Liver (tissue), 9 donors: Measurements from ENCODE around the gene AK3. TPM values are rescaled to one million over a fixed set of nuclear protein-coding genes. Genes with fewer than 3 reads are reported as not detected.
"Not testable (repeated sequence)": the region's sequence is repeated elsewhere in the genome, so short reads cannot be mapped to it uniquely, and the experiment has no call there.

Experiments used
- DNase-seq: peaks from one replicate; pipeline ENCODE4 v3.0.0-alpha.2; 2017; ENCODE audit warnings: low spot score
- H3K27ac ChIP-seq, 2 donors: one replicate each; pipeline ENCODE4 v1.7.0; 2013; ENCODE audit warnings: inconsistent platforms in 2 of 2, low read length in 2 of 2, control low read depth in 1 of 2, low read depth in 1 of 2, mild to moderate bottlenecking in 1 of 2
- H3K27me3 ChIP-seq, 4 donors: one replicate each; pipeline versions ENCODE4 v1.6.1 to v1.7.0; 2013; ENCODE audit warnings: low read length in 3 of 4, inconsistent platforms in 1 of 4, mild to moderate bottlenecking in 1 of 4, moderate library complexity in 1 of 4; ENCODE audit not compliant: control insufficient read depth in 4 of 4, insufficient read depth in 4 of 4
- H3K36me3 ChIP-seq, 4 donors: one replicate each; pipeline versions ENCODE4 v1.6.1 to v1.7.0; 2013; ENCODE audit warnings: low read length in 3 of 4, mild to moderate bottlenecking in 3 of 4, low read depth in 1 of 4, moderate library complexity in 1 of 4; ENCODE audit not compliant: control insufficient read depth in 4 of 4, insufficient read depth in 3 of 4
- H3K4me1 ChIP-seq, 4 donors: one replicate each; pipeline versions ENCODE4 v1.6.1 to v1.7.0; 2013; ENCODE audit warnings: low read length in 3 of 4, mild to moderate bottlenecking in 3 of 4, moderate library complexity in 1 of 4; ENCODE audit not compliant: control insufficient read depth in 4 of 4, insufficient read depth in 4 of 4
- H3K4me3 ChIP-seq, 3 donors: one replicate each; pipeline versions ENCODE4 v1.6.1 to v1.7.0; 2013; ENCODE audit warnings: low read length in 3 of 3, control low read depth in 1 of 3, low read depth in 1 of 3, mild to moderate bottlenecking in 1 of 3
- H3K9ac ChIP-seq, 2 donors: one replicate each; pipeline ENCODE4 v1.7.0; 2013; ENCODE audit warnings: low read length in 2 of 2, mild to moderate bottlenecking in 2 of 2, moderate library complexity in 2 of 2, control low read depth in 1 of 2, low read depth in 1 of 2
- H3K9me3 ChIP-seq, 4 donors: one replicate each; pipeline versions ENCODE4 v1.6.1 to v1.7.0; 2013; ENCODE audit warnings: low read length in 3 of 4; ENCODE audit not compliant: control insufficient read depth in 4 of 4
- EGR1 ChIP-seq, 2 donors: IDR thresholded peaks; 2 replicates each; pipeline ENCODE4 v1.6.1; 2016 to 2018; ENCODE audit warnings: antibody characterized with exemption in 2 of 2, low read depth in 2 of 2
- FOXA1 ChIP-seq: IDR thresholded peaks from 2 replicates; pipeline ENCODE4 v1.6.1; 2016; ENCODE audit warnings: antibody characterized with exemption
- FOXA2 ChIP-seq: IDR thresholded peaks from 2 replicates; pipeline ENCODE4 v1.6.1; 2016; ENCODE audit warnings: antibody characterized with exemption
- GABPA ChIP-seq, 2 donors: IDR thresholded peaks in 1 of 2; conservative IDR thresholded peaks in 1 of 2; 2 replicates each; pipeline ENCODE4 v1.6.1; 2016; ENCODE audit warnings: antibody characterized with exemption in 2 of 2, mild to moderate bottlenecking in 1 of 2, moderate library complexity in 1 of 2
- HNF4A ChIP-seq, 2 donors: conservative IDR thresholded peaks; 2 replicates each; pipeline ENCODE4 v1.6.1; 2016; ENCODE audit warnings: antibody characterized with exemption in 2 of 2, mild to moderate bottlenecking in 2 of 2
- HNF4G ChIP-seq: IDR thresholded peaks from 2 replicates; pipeline ENCODE4 v1.6.1; 2016; ENCODE audit warnings: antibody characterized with exemption
- JUND ChIP-seq, 2 donors: IDR thresholded peaks; 2 replicates each; pipeline ENCODE4 v1.6.1; 2016; ENCODE audit warnings: antibody characterized with exemption in 2 of 2
- NR2F2 ChIP-seq: IDR thresholded peaks from 2 replicates; pipeline ENCODE4 v1.6.1; 2016; ENCODE audit warnings: antibody characterized with exemption
- RAD21 ChIP-seq, 2 donors: IDR thresholded peaks; 2 replicates each; pipeline ENCODE4 v1.6.1; 2016; ENCODE audit warnings: antibody characterized with exemption in 2 of 2, mild to moderate bottlenecking in 2 of 2
- RXRA ChIP-seq, 2 donors: IDR thresholded peaks; 2 replicates each; pipeline ENCODE4 v1.6.1; 2017 to 2018; ENCODE audit warnings: antibody characterized with exemption in 2 of 2, mild to moderate bottlenecking in 1 of 2
- SP1 ChIP-seq: IDR thresholded peaks from 2 replicates; pipeline ENCODE4 v1.6.1; 2018; ENCODE audit warnings: antibody characterized with exemption, mild to moderate bottlenecking
- YY1 ChIP-seq: IDR thresholded peaks from 2 replicates; pipeline ENCODE4 v1.6.1; 2016; ENCODE audit warnings: antibody characterized with exemption, mild to moderate bottlenecking
- WGBS: extraction: QIAGEN DNeasy Blood & Tissue Kit; methylation state at CpG from one replicate; pipeline ENCODE4 v1.1.7; 2013; 5-methylcytosine and 5-hydroxymethylcytosine counted together
- polyA plus RNA-seq, 2 donors: library from polyadenylated mRNA; stranded (reverse) in 1 of 2; unstranded in 1 of 2; fragments of 200-250 nt in 1 of 2; fragments of >200 nt in 1 of 2; fragmentation: Nextera tagmentation in 1 of 2; extraction: Ambion mirVana in 1 of 2; gene quantifications; one replicate each; pipeline versions ENCODE4 v1.2.1 to v1.2.3, GENCODE V29; 2013 to 2015
- total RNA-seq, 2 donors: library from RNA; depleted of rRNA; stranded (reverse); fragments of >200 nt; gene quantifications; one replicate each; pipeline ENCODE4 v1.2.3, GENCODE V29; 2014
- TF ChIP-seq, protein P1 (sequence below): IDR thresholded peaks from 2 replicates; pipeline ENCODE4 v1.6.1; 2016; ENCODE audit warnings: antibody characterized with exemption, mild to moderate bottlenecking
- TF ChIP-seq, protein P2 (sequence below): IDR thresholded peaks from 2 replicates; pipeline ENCODE4 v1.6.1; 2016; ENCODE audit warnings: antibody characterized with exemption
- TF ChIP-seq, protein P3 (sequence below): fragments of 150-350 bp; IDR thresholded peaks from 2 replicates; pipeline ENCODE4 v1.5.1; 2017; ENCODE audit warnings: improper control_type of control experiment, low read depth, low read length; ENCODE audit not compliant: missing input control
- TF ChIP-seq, protein P4 (sequence below): IDR thresholded peaks from 2 replicates; pipeline ENCODE4 v1.6.1; 2016; ENCODE audit warnings: antibody characterized with exemption
- donor health status: healthy.
- donor health status: healthy.
- donor health status: healthy.
- donor health status: healthy.
- donor health status: healthy.

Gene AK3
- total and polyA plus RNA-seq, 4 donors = 70.6 to 181 (median 101) TPM

DNA sequence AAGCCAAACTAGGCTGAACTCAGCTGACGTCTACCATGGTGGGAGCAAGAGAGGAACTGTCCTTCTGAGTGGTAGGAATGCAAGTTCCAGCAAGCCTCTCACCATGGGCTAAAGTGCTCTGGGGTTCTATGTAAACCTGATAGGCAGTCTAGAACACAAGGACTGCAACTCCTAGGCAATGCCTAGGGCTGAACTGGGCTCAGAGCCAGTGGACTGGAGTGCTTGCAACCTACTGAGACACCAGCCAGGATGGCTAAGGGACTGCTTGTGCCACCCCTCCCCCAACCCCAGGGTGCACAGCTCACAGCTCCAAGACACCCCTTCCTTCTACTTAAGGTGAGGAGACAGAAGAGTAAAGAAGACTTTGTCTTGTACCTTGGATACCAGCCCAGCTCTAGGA, 39.6 kb upstream of the AK3 start:
- no peaks in the 10 kb centered on the region for H3K27me3 ChIP-seq
- WGBS = 95% methylated on average over 1 of the region's 1 CpG
- H3K27ac ChIP-seq = no peak overlapping the region
- no peak for DNase-seq
- H3K36me3 ChIP-seq = no peaks in the 10 kb centered on the region
- no peaks in the 10 kb centered on the region for H3K4me1 ChIP-seq
- H3K9me3 ChIP-seq = no peaks in the 10 kb centered on the region
- TF ChIP-seq FOXA1 = no peak
- TF ChIP-seq, protein P1, sequence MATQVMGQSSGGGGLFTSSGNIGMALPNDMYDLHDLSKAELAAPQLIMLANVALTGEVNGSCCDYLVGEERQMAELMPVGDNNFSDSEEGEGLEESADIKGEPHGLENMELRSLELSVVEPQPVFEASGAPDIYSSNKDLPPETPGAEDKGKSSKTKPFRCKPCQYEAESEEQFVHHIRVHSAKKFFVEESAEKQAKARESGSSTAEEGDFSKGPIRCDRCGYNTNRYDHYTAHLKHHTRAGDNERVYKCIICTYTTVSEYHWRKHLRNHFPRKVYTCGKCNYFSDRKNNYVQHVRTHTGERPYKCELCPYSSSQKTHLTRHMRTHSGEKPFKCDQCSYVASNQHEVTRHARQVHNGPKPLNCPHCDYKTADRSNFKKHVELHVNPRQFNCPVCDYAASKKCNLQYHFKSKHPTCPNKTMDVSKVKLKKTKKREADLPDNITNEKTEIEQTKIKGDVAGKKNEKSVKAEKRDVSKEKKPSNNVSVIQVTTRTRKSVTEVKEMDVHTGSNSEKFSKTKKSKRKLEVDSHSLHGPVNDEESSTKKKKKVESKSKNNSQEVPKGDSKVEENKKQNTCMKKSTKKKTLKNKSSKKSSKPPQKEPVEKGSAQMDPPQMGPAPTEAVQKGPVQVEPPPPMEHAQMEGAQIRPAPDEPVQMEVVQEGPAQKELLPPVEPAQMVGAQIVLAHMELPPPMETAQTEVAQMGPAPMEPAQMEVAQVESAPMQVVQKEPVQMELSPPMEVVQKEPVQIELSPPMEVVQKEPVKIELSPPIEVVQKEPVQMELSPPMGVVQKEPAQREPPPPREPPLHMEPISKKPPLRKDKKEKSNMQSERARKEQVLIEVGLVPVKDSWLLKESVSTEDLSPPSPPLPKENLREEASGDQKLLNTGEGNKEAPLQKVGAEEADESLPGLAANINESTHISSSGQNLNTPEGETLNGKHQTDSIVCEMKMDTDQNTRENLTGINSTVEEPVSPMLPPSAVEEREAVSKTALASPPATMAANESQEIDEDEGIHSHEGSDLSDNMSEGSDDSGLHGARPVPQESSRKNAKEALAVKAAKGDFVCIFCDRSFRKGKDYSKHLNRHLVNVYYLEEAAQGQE = no peak
- TF ChIP-seq RXRA (IDR thresholded peaks at IDR 0.05) = no peak
- TF ChIP-seq SP1 = no peak
- no peak for TF ChIP-seq FOXA2
- no peak for TF ChIP-seq NR2F2
- TF ChIP-seq, protein P2, sequence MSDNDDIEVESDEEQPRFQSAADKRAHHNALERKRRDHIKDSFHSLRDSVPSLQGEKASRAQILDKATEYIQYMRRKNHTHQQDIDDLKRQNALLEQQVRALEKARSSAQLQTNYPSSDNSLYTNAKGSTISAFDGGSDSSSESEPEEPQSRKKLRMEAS = no peak
- no peak for TF ChIP-seq YY1
- TF ChIP-seq EGR1 (IDR thresholded peaks at IDR 0.05; ENCODE audit: low read depth in 2 of 2) = no peak
- TF ChIP-seq JUND (IDR thresholded peaks at IDR 0.05) = no peak
- TF ChIP-seq, protein P3, sequence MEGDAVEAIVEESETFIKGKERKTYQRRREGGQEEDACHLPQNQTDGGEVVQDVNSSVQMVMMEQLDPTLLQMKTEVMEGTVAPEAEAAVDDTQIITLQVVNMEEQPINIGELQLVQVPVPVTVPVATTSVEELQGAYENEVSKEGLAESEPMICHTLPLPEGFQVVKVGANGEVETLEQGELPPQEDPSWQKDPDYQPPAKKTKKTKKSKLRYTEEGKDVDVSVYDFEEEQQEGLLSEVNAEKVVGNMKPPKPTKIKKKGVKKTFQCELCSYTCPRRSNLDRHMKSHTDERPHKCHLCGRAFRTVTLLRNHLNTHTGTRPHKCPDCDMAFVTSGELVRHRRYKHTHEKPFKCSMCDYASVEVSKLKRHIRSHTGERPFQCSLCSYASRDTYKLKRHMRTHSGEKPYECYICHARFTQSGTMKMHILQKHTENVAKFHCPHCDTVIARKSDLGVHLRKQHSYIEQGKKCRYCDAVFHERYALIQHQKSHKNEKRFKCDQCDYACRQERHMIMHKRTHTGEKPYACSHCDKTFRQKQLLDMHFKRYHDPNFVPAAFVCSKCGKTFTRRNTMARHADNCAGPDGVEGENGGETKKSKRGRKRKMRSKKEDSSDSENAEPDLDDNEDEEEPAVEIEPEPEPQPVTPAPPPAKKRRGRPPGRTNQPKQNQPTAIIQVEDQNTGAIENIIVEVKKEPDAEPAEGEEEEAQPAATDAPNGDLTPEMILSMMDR = no peak
- TF ChIP-seq GABPA (IDR thresholded peaks at IDR 0.05 in 1 of 2, conservative IDR thresholded peaks at IDR 0.05 in 1 of 2) = no peak
- no peak for TF ChIP-seq RAD21 (IDR thresholded peaks at IDR 0.05)
- TF ChIP-seq HNF4A (conservative IDR thresholded peaks at IDR 0.05) = no peak
- TF ChIP-seq HNF4G = no peak
- TF ChIP-seq, protein P4, sequence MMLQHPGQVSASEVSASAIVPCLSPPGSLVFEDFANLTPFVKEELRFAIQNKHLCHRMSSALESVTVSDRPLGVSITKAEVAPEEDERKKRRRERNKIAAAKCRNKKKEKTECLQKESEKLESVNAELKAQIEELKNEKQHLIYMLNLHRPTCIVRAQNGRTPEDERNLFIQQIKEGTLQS = no peak
- H3K9ac ChIP-seq = no peak overlapping the region
- no peak overlapping the region for H3K4me3 ChIP-seq

DNA sequence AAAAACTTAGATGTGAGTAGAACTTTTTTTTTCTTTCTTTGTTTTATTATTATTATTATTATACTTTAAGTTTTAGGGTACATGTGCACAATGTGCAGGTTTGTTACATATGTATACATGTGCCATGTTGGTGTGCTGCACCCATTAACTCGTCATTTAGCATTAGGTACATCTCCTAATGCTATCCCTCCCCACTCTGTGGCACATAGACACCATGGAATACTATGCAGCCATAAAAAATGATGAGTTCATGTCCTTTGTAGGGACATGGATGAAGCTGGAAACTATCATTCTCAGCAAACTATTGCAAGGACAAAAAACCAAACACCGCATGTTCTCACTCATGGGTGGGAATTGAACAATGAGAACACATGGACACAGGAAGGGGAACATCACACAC, 34.0 kb upstream of the AK3 start:
- H3K27ac ChIP-seq, H3K27me3 ChIP-seq, H3K9me3 ChIP-seq, H3K4me1 ChIP-seq, DNase-seq, H3K9ac ChIP-seq, H3K36me3 ChIP-seq, H3K4me3 ChIP-seq: not testable (repeated sequence)
- 77% methylated on average over 2 of the region's 2 CpGs for WGBS
